Pancreas (tissue), 10 donors: ENCODE measurements around the gene CDKN1C. TPM values are rescaled to one million over a fixed set of nuclear protein-coding genes. Genes with fewer than 3 reads are reported as not detected.

Experiments used
- ATAC-seq, 4 donors: fragments of 200-7000 bp; cut with Tn5 transposase; one replicate each; pipeline versions ENCODE4 v1.8.0 to v1.9.1; 2020; ENCODE audit warnings: mild to moderate bottlenecking in 4 of 4, moderate library complexity in 4 of 4
- DNase-seq, 6 donors: peaks; one replicate each; pipeline ENCODE4 v3.0.0-alpha.2; 2020
- FAIRE-seq: peaks from 2 replicates; lab custom pipeline; 2012; peaks lifted over from hg19 to GRCh38; lab: Jason Lieb, UNC
- H3K27ac ChIP-seq, 4 donors: fragments of 200-600 bp; sonication (generic); 1 replicate in 3 of 4; 2 replicates in 1 of 4; pipeline versions ENCODE4 v1.5.0 to v1.8.0; 2020
- H3K27me3 ChIP-seq, 4 donors: fragments of 200-600 bp; one replicate each; pipeline ENCODE4 v1.8.0; 2021
- H3K36me3 ChIP-seq, 3 donors: fragments of 200-600 bp; sonication (generic) in 1 of 3; one replicate each; pipeline versions ENCODE4 v1.5.0 to v1.8.0; 2020 to 2021
- H3K4me1 ChIP-seq, 3 donors: fragments of 200-600 bp; one replicate each; pipeline ENCODE4 v1.8.0; 2021
- H3K4me3 ChIP-seq, 4 donors: fragments of 200-600 bp; sonication (generic) in 2 of 4; one replicate each; pipeline versions ENCODE4 v1.5.0 to v1.8.0; 2020 to 2021
- H3K9me3 ChIP-seq, 4 donors: fragments of 200-600 bp; one replicate each; pipeline ENCODE4 v1.8.0; 2021
- CTCF ChIP-seq, 4 donors: fragments of 200-600 bp; sonication (generic) in 3 of 4; IDR thresholded peaks; one replicate each; pipeline versions ENCODE4 v1.5.0 to v1.8.0; 2021; ENCODE audit warnings: antibody characterized with exemption in 4 of 4
- WGBS, 2 donors: extraction: QIAGEN DNeasy Blood & Tissue Kit; methylation state at CpG; one replicate each; pipeline ENCODE4 v1.1.7; 2013; 5-methylcytosine and 5-hydroxymethylcytosine counted together
- intact Hi-C, 3 donors: fragments of 100-400 bp; cut with DNase I; formaldehyde crosslinking; loops; one replicate each; pipeline versions ENCODE4 v1.11.1 to v1.14.2; 2022
- polyA plus RNA-seq, 2 donors: library from polyadenylated mRNA; stranded (reverse); fragments of 200-250 nt; gene quantifications; one replicate each; pipeline ENCODE4 v1.2.3, GENCODE V29; 2013
- total RNA-seq, 6 donors: library from RNA; stranded (reverse); fragmentation: NEBNext Ultra II Directional in 4 of 6; extraction: Animal tissue kit (Norgen Biotek cat#: 25700) in 4 of 6; gene quantifications; one replicate each; pipeline versions ENCODE4 v1.2.1 to v1.2.4, GENCODE V29; 2021 to 2023
- donor health status: healthy with polysubstance abuse.
- donor health status: DM: no; HTN: no; CAD: no; lungs with moderate emphysema.
- donor health status: DM: no; HTN: no; CAD: no.
- donor health status: control.
- donor health status: control.
- donor health status: Bipolar disorder and iron deficiency.
- donor health status: DM: yes; HTN: yes; CAD: no.
- donor health status: DM: no; HTN: no; CAD: no.
- donor health status: DM: no; HTN: no; CAD: no.
- donor health status: DM: yes; HTN: yes; CAD: no.

Gene CDKN1C
- total and polyA plus RNA-seq, 8 donors, result 9.2 to 71.4 (median 20.0) TPM

GRCh38 chr11:2880646-2881045 lies 4.9 kb downstream of the CDKN1C start:
- Histone ChIP-seq H3K36me3 (no peaks in the 10 kb centered on the region), H3K9me3 (no peaks in the 10 kb centered on the region), H3K4me3 (no peak overlapping the region), H3K27me3 (no peaks in the 10 kb centered on the region), H3K4me1 (no peaks in the 10 kb centered on the region), H3K27ac (no peak overlapping the region)
- TF ChIP-seq CTCF (IDR thresholded peaks at IDR 0.05), result no peak
- FAIRE-seq (no peak), ATAC-seq (no peak), DNase-seq (no peak)
- intact Hi-C loops, result loop anchor here in 2 of 3 donors (10.0 kb wide), 1 partner anchor 186 kb away; the partner anchor contains the start of gene KCNQ1OT1 (in 2 of the 2)
- WGBS, 2 donors, result 82 to 83% methylated on average over 7 of the region's 7 CpGs

GRCh38 chr11:2878782-2879181 lies 6.8 kb downstream of the CDKN1C start:
- no peaks in the 10 kb centered on the region for H3K36me3 ChIP-seq
- no peak overlapping the region for H3K27ac ChIP-seq
- no peak for TF ChIP-seq CTCF (IDR thresholded peaks at IDR 0.05)
- 93% methylated on average over 8 of the region's 8 CpGs for WGBS, 2 donors
- H3K27me3 ChIP-seq, result no peaks in the 10 kb centered on the region
- no peak overlapping the region for H3K4me3 ChIP-seq
- H3K4me1 ChIP-seq, result no peaks in the 10 kb centered on the region
- DNase-seq, result peak in 1 of 6 donors; percentile 20
- FAIRE-seq, result no peak
- ATAC-seq, result no peak
- H3K9me3 ChIP-seq, result no peaks in the 10 kb centered on the region
- intact Hi-C loops, result no loop called here

DNA sequence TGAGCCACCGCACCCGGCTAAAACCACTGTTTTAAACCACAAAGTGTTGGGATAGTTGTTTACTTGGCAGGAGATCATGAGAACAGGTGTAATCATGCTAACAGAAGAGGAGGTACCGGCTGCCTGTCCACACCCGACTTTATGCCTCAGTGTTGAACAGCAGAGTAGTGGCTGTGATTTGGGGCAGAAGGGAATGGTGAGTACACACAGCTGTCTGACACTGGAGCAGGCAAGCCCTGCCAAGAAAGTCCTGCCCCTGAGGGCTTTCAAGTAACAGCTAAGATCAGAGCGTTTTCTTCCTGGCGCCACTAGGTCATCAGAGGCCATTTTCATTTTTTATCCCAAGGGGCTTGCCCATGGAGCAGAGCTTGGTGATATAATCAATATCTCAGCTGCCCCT lies 8.1 kb downstream of the CDKN1C start:
- 89 to 91% methylated on average over 6 of the region's 6 CpGs for WGBS, 2 donors

GRCh38 chr11:2874963-2875362 lies 10.6 kb downstream of the CDKN1C start:
- no peak for FAIRE-seq
- no peaks in the 10 kb centered on the region for H3K4me1 ChIP-seq
- no peak for ATAC-seq
- intact Hi-C loops, result no loop called here
- H3K27ac ChIP-seq, result no peak overlapping the region
- no peak for TF ChIP-seq CTCF (IDR thresholded peaks at IDR 0.05)
- no peaks in the 10 kb centered on the region for H3K9me3 ChIP-seq
- no peaks in the 10 kb centered on the region for H3K36me3 ChIP-seq
- DNase-seq, result no peak
- no peak overlapping the region for H3K4me3 ChIP-seq
- no peaks in the 10 kb centered on the region for H3K27me3 ChIP-seq
- WGBS, 2 donors, result 92 to 93% methylated on average over 10 of the region's 10 CpGs

More for the DNA sequence above, 8.1 kb downstream of the CDKN1C start:
- no peaks in the 10 kb centered on the region for H3K4me1 ChIP-seq
- intact Hi-C loops, result no loop called here
- no peaks in the 10 kb centered on the region for H3K9me3 ChIP-seq
- no peak overlapping the region for H3K4me3 ChIP-seq
- H3K36me3 ChIP-seq, result no peaks in the 10 kb centered on the region
- TF ChIP-seq CTCF (IDR thresholded peaks at IDR 0.05), result no peak
- no peak for DNase-seq
- no peak overlapping the region for H3K27ac ChIP-seq
- ATAC-seq, result peak in 1 of 4 donors; percentile 31
- FAIRE-seq, result no peak
- H3K27me3 ChIP-seq, result no peaks in the 10 kb centered on the region

GRCh38 chr11:2870969-2871680 lies 14.4 kb downstream of the CDKN1C start:
- H3K4me1 ChIP-seq, result no peaks in the 10 kb centered on the region
- peak in 1 of 6 donors; percentile 32 for DNase-seq
- no peak for FAIRE-seq
- H3K27me3 ChIP-seq, result no peaks in the 10 kb centered on the region
- no peak overlapping the region for H3K27ac ChIP-seq
- no peak overlapping the region for H3K4me3 ChIP-seq
- WGBS, 2 donors, result 62 to 67% methylated on average over 19 to 22 of the region's 22 CpGs
- no peaks in the 10 kb centered on the region for H3K36me3 ChIP-seq
- no peak for TF ChIP-seq CTCF (IDR thresholded peaks at IDR 0.05)
- intact Hi-C loops, result no loop called here
- no peak for ATAC-seq
- H3K9me3 ChIP-seq, result no peaks in the 10 kb centered on the region
